ENCODE data around the gene NEK8.

Gene NEK8

GRCh38 chr17:28744104-28744971 lies 15.8 kb downstream of the NEK8 start:
- DNase-seq (ENCODE audit: low read depth in 2 of 2, low spot score in 1 of 2), result peak in 1 of 2 donors; percentile 46

- DNase-seq (ENCODE audit: low read depth in 2 of 2, low spot score in 1 of 2), result no peak
Measured at GRCh38 chr17:28744972-28745785, 16.6 kb downstream of the NEK8 start.

DNA sequence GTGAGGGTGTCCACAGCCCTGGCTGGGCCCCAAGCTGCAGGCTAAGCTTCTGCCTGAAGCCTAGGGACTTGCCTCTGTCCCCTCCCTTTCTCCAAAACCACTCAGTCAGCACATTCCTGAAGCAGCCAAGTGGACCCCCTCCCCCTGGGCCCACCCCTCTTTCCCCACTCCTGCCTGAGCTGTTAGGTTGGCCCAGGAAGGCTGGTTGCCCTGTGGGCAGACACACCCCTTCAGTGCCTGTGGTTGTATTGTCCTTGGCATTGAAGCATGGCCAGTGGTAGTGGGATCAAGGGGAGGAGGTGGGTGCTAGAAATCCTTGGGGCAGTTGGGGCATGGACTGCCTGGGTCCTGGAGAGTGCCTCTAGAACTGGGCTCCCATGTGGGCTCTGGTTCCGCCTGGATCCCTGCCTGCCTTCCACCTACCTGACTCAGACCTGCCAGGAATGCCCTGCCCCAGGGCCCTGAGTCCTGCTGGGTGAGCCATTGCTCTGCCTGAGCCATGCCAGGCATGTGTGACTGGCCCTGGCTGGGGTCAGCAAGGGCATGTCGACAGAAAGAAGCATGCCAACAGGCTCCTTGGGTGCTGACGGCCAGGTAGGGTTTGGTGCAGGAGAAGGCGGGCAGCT lies 17.3 kb downstream of the NEK8 start:
- DNase-seq (ENCODE audit: low read depth in 2 of 2, low spot score in 1 of 2), result no peak

GRCh38 chr17:28746611-28747050 lies 18.0 kb downstream of the NEK8 start:
- DNase-seq (ENCODE audit: low read depth in 2 of 2, low spot score in 1 of 2), result no peak

DNA sequence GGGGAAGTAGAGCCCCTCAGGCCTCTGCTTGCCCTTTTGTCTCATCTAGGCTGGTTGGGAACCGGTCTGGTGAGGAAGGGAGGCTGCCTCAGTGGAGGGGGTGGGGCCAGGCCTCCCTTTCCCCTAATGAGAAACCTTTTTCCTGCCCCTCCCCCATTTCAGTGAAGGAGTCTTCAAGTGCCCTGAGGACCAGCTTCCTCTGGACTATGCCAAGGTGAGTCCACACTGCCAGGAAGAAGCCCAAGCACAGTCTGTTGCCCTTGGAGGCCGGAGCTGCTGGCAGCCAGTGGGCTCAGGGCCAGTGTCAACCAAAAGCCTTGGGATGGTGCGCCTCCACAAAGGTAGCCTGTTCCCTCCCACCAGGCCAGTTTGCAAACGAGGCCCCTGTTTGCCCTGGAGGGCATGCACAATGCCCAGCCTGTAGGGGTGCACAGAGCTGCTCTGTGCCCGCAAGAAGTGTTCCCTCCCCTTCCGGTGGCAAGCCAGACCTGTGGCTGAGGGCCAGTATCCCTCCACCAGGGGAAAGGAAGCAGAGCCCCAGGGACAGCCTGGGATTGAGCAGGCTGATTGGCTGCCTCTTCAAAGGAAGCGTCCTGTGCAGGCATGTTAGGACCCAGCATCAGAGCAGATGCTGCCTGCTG lies 18.6 kb downstream of the NEK8 start:
- no peak for DNase-seq (ENCODE audit: low read depth in 2 of 2, low spot score in 1 of 2)

DNA sequence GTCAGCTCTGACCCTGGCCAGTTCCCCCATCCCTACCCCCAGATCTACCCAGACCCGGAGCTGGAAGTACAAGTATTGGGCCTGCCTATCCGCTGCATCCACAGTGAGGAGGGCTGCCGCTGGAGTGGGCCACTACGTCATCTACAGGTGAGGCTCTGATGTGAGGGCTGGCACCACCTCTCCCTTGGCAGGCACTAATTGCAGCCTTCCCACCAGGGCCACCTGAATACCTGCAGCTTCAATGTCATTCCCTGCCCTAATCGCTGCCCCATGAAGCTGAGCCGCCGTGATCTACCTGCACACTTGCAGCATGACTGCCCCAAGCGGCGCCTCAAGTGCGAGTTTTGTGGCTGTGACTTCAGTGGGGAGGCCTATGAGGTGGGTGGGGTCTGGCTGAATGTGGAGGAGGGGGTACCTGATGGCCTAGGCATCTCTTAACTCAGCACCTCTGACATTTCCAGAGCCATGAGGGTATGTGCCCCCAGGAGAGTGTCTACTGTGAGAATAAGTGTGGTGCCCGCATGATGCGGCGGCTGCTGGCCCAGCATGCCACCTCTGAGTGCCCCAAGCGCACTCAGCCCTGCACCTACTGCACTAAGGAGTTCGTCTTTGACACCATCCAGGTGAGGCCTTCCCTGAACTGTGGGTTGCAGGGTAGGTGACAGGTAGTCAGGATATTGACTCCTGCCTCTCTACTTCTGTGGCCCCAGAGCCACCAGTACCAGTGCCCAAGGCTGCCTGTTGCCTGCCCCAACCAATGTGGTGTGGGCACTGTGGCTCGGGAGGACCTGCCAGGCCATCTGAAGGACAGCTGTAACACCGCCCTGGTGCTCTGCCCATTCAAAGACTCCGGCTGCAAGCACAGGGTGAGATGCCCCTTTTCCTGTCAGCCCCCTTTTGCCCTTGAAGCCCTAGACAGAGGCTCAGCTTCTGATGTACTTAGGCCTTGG lies 19.5 kb downstream of the NEK8 start:
- no peak for DNase-seq (ENCODE audit: low read depth in 2 of 2, low spot score in 1 of 2)

DNA sequence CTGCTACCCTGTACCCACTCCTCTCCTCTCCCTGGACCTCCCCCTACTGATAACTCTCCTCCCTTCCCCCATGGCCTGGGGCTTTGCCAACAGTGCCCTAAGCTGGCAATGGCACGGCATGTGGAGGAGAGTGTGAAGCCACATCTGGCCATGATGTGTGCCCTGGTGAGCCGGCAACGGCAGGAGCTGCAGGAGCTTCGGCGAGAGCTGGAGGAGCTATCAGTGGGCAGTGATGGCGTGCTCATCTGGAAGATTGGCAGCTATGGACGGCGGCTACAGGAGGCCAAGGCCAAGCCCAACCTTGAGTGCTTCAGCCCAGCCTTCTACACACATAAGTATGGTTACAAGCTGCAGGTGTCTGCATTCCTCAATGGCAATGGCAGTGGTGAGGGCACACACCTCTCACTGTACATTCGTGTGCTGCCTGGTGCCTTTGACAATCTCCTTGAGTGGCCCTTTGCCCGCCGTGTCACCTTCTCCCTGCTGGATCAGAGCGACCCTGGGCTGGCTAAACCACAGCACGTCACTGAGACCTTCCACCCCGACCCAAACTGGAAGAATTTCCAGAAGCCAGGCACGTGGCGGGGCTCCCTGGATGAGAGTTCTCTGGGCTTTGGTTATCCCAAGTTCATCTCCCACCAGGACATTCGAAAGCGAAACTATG lies 20.4 kb downstream of the NEK8 start:
- DNase-seq (ENCODE audit: low read depth in 2 of 2, low spot score in 1 of 2), result no peak

- no peak for DNase-seq (ENCODE audit: low read depth in 2 of 2, low spot score in 1 of 2)
Measured at GRCh38 chr17:28749516-28750177, 21.1 kb downstream of the NEK8 start.

DNA sequence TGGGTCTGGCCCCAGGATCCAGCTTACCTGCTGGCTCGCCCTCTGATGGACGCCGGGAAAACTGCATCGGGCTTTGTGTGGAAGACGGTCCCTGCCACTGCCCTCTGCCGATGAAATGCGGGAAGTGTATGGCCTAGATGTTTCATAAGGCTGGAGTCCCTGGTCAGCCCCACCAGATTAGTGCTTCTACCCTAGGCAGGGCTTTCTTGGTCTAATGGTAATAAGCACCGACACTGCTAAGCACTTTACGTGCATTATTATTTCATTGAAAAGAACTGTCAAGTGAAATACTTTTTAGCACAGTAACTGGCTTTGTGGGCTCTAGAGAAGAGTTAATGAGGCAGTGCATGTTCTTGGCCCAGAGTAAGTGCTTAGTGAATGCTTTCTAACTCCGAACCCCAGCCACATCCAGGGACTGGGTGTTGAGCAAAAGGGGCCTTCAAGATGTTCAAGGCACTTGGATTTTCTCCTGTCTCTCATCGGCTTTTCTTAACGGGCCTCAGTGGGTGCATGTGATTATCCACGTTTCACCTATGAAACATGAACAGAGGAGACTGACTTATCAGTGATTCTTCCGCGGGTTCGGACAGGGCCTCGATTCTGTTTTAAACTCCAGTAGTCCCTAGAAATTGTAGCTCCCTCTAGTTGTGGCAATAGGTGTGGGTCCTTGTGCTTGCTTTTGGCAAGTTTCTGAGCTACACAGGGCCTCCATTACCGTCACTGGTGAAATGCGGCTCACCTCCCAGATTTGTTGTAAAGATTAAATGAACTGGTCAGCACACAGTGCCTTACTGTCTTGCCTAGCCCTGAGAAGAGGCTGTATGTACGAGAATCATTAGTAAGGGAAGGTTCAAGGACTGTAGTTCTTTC lies 21.8 kb downstream of the NEK8 start:
- DNase-seq (ENCODE audit: low read depth in 2 of 2, low spot score in 1 of 2), result peak; percentile 64 to 73

DNA sequence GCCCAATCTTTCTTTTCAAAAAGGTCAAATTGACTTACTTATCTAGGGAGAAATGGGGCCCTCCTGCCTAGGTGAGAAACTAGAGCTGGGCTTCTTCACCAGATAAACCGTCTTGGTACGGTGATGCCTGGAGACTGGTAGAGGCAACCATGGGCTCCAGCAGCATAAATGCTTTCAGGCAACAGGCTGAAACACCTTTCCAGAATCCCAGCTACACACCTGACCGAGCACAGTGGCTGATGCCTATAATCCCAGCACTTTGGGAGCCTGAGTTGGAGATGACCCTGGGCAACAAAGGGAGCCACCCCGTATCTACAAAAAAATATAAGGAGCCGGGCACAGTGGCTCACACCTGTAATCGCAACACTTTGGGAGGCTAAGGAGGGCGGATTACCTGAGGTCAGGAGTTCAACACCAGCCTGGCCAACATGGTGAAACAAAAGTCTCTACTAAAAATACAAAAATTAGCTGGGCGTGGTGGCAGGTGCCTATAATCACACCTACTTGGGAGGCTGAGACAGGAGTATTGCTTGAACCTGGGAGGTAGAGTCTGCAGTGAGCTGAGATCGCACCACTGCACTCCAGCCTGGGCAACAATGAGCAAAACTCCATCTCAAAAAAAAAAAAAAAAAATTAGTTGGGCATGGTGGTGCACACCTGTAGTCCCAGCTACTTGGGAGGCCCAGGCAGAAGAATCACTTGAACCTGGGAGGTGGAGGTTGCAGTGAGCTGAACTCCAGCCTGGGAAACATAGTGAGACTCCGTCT lies 23.2 kb downstream of the NEK8 start:
- DNase-seq (ENCODE audit: low read depth in 2 of 2, low spot score in 1 of 2), result no peak

- DNase-seq (ENCODE audit: low read depth in 2 of 2, low spot score in 1 of 2), result no peak
Measured at GRCh38 chr17:28755486-28755885, 26.9 kb downstream of the NEK8 start.

GRCh38 chr17:28756049-28756804 lies 27.6 kb downstream of the NEK8 start:
- no peak for DNase-seq (ENCODE audit: low read depth in 2 of 2, low spot score in 1 of 2)

DNA sequence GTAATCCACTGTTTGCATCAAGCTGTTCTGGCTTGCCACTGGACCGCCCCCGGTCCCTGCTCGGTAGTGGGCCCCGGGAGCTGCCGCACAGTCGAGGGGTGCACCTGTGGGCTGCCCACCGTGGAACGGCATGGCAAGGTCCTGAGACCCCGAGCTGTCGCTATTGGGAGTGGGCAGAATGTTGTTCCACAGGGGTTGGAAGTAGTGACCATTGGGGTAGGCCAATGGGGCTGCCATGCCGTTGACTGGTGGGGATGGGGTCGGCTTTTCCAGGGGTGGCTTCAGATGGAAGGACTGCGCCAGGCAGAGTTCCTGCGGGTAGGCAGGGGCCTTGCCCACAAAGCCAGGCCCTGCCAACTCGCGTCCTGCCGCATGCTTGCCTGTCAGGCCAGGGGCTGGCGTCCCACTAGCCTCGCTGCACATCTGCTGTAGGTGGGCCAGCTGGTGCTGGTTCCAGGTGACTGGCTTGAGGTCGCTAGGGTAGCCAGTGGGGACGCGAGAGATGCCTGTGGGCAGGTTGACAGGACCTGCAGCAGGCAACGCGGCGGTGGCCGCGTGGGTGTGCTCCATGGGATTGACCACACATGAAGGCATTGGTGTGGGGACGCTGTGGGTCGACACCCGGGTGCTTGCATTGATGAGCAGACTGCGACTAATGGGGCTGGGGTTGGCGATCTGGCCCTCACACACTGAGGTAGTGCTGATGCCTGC lies 30.0 kb downstream of the NEK8 start:
- no peak for DNase-seq (ENCODE audit: low read depth in 2 of 2, low spot score in 1 of 2)

DNA sequence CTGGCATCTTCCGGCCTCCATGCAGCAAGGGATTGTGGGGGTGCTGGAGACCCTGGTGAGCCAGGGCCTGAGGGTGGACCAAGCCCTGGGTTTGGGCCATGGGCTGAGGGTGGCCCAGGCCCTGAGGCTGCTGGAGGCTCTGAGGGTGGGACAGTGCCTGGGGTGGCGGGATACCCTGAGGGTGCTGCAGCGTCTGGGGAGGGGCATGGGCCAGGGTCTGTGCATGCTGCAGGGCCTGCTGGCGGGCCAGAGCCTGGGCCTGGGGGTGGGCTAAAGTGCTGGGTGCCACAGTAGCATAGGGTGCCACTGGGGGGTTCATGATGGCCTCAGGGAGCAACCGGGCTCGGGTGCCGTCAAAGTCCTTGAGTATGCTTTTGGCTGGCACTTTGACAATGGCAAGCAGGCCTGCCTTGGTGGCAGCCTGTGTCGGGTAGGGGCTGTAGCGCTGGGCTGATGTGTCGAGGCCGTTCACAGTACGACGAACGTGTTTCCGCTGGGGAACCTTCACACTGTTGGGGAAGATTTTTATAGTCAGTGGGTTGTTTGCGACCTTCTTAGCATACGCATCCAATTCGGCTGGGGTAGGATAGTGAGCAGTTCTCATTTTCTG lies 30.8 kb downstream of the NEK8 start:
- no peak for DNase-seq (ENCODE audit: low read depth in 2 of 2, low spot score in 1 of 2)

Data from stimulated activated CD8-positive, alpha-beta memory T cell treated with anti-CD3 and anti-CD28 coated beads, Interleukin-4, amount 100 ng/mL, for 1 hour (primary cell).